Activated T-cell treated with anti-CD3 and anti-CD28 coated beads for 48 hours (primary cell): ENCODE results near the gene BCL3.
A peak's percentile ranks its signal among the peaks of the same experiment; 100 is the strongest.
"Not testable (repeated sequence)": the region's sequence is repeated elsewhere in the genome, so short reads cannot be mapped to it uniquely, and the experiment has no call there.

ENCODE experiments used
- DNase-seq: peaks from one replicate; pipeline ENCODE4 v3.0.0-alpha.2; 2020; ENCODE audit warnings: low read depth

The BCL3 gene

DNA sequence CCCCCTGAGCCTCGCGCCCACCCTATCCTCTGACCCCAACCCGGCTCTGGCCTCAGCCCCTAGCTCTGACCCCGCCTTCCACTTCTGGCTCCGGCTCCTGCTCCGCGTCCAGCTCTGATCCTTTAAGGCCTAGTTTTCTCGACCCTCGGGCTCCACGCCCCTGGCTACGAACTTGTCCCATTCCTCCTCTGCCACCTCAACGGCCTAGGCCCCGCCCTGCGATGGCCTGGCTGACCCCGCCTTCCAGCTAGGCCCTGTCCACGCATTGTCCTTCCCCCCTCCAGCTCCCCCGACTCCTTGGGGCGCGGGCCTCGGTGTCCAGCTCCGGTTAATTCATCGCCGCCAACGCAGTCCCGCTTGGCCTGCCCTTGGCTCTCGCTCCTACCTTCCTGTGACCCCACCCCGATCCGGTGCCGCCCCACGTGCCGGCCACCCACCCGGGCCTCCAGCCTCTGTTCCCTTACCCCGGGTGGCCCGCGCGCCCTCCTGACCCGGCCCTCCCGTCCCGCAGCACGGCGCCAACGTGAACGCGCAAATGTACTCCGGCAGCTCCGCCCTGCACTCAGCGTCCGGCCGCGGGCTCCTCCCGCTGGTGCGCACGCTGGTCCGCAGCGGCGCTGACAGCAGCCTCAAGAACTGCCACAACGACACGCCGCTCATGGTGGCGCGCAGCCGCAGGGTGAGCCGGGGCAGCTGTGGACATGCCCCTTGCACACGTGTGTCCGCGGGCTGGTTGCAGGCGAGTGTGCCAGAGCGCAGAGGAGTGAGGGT, 9.4 kb downstream of the BCL3 start:
- no peak for DNase-seq

DNA sequence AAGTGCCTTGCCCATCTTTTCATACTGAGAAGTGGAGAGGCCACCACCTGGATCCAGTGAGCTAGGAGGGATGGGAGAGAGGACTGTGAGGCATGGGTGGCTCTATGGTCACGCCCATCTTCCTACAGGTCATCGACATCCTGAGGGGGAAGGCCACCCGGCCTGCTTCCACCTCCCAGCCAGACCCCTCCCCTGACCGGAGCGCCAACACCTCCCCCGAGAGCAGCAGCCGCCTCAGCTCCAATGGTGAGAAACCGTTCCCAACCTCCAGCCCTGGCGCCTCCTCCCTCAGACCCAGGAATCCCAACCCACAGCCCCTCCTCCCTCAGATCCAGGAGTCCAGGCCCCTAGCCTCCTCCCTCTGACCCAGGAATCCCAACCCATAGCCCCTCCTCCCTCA, 10.1 kb downstream of the BCL3 start:
- DNase-seq: no peak

DNA sequence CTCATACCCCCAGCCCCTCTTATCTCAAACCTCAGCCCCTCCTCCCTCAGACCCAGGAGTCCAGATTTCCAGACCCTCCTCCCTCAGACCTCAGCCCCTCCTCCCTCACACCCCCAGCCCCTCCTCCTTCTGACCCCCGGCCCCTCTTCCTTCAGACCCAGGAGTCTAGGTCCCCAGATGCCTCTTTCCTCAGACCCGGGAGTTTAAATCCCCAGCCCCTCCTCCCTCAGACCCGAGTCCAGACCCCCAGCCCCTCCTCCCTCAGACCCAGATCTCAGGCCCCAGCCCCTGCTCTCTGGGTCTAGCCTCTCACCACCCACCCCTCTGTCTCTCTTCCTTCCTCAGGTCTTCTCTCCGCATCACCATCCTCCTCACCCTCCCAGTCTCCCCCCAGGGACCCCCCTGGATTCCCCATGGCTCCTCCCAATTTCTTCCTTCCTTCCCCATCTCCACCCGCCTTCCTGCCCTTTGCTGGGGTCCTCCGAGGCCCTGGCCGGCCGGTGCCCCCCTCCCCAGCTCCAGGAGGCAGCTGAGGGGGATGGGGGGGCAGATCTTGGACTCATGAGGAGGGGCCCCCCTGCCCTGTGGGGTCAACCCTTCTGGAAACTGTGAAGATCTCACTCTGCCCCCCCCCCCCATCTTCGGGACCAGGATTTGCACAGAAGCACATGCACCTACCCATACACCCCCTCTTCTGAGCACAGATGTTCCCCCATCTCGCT, 10.7 kb downstream of the BCL3 start:
- DNase-seq: no peak

DNA sequence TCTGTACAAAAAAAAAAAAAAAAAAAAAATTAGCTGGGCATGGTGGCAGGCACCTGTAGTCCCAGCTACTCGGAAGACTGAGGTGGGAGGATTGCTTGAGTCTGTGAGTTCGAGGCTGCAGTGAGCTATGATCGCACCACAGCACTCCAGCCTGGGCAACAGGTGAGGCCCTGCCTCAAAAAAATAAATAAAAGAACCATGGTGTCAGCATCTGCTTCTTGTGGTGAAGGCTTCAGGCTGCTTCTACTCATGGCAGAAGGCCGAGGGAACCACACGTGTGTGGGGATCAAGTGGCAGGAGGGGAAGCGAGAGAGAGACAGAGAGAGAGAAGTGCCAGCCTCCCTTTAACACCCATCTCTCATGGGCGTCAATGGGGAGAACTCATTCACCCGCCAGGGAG, 13.5 kb downstream of the BCL3 start:
- DNase-seq: no peak

DNA sequence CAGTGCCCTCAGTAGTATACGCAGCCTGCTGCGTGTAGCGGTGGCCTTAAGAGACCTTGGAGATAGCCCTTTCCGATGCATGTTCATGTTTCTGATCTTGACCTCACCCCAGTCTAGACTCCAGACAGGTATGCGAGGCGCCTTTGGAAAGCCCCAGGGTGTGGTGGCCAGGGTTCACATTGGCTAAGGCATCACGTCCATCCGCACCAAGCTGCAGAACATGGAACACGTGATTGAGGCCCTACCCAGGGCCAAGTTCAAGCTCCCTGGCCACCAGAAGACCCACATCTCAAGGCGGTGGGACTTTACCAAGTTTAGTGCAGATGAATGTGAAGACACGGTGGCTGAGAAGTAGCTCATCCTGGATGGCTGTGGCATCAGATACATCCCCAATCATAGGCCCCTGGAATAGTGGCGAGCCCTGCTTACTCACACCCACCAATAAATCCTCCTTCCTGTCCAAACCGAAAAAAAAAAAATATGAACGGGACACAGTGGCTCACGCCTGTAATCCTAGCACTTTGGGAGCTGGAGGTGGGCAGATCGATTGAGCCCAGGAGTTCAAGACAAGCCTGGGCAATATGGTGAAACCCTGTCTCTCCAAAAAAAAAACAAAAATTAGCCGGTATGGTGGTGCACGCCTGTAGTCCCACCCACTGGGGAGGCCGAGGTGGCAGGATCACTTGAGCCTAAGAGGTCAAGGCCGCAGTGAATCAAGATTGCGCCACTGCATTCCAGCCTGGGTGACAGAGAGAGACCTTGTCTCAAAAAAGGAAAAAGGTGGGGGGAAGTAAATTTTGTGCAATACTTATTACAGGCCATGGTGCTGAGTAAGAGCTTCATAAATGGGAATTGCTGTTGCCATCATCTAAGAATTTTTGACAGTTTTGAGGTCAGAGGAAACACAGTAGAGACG, 16.8 kb downstream of the BCL3 start:
- DNase-seq: no peak

DNA sequence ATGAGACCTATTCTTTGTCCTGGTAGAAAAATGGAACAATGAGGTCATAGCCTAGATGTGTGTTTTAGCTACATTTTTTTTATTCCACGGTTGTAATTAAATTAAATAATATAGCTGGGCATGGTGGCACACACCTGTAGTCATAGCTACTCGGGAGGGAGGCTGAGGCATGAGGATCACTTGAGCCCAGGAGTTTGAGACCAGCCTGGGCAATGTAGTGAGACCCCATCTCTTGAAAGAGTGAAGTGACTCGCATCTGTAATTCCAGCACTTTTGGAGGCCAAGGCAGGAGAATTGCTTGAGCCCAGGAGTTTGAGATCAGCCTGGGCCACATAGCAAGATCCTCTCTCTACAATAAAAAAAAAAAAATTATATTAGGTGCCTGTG, 17.4 kb downstream of the BCL3 start:
- no peak for DNase-seq

DNA sequence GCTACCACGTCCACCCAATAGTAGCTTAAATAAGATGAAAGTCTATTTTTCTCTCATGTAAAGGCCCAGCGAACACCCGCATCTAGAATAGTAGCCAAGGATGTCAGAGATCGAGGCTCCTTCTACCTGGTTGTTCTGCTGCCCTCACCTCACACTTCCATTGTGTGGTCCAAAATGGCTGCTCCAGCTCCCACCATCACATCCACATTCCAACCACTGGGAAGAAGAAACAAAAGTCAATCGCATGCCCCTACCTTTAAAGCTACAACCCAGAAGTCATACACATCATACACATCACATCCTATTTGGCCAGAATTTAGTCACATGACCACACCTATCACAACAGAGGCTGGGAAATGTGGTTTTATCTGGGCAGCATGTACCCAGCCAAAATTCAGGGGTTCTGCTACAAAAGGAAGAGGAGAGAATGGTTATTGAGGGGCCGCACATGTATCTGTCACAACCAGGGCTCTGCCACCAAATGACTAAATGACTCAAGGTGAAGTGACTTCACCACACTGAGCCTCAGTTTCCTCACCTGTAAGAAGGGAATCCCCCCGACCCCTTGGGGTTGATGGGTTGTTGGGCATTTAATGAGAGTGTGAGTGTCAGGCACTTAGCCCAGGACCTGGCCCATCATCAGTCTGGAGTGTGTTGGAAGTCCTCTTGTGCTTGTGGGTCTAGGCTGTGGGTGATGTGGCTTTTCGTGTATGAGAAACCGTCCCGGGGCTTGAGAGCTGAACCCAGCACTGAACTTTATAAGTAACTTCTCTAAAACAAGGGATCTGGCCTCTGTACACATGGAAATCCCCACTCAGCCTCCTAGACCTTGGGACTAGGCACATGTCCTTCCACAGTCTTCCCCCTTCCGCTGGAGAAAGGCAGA, 19.0 kb downstream of the BCL3 start:
- no peak for DNase-seq

DNA sequence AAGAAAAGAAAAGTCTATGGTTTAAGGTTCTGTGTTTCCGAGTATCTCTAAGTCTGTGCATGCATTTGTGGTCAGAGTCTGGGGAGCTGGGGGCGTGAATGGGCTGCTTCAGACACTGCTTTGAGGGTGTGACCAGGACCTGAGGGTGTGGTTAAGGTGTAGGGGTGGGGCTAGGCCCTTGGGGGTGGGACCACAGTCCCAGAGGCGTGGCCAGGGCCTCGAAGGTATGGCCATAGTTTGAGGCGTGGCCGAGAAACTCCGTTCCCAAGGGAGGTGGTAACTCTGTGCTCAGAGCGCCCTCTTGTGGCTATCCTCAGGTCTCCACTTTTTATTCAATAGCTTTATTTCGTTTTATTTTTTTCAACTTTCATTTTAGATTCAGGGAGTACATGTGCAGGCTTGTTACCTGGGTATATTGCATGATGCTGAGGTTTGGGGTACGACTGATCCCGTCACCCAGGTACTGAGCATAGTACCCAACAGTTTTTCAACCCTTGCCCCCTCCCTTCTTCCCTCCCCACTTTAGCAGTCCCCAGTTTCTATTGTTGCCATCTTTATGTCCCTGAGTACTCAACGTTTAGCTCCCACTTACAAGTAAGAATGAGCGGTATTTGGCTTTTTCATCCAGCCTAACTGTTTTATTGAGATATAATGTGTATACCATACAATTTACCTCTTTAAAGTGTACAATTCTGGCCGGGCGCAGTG, 22.2 kb downstream of the BCL3 start:
- DNase-seq: peak; percentile 97

DNA sequence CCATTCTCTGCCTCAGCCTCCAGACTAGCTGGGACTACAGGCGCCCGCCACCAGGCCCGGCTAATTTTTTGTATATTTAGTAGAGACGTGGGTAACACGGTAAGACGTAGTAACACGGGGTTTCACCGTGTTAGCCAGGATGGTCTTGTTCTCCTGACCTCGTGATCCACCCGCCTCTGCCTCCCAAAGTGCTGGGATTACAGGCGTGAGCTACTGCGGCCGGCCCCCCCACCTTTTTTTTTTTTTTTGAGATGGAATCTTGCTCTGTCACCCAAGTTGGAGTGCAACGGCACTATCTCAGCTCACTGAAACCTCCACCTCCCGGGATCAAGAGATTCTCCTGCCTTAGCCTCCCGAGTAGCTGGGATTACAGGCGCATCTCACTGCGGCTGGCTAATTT, 23.6 kb downstream of the BCL3 start:
- DNase-seq: not testable (repeated sequence)

DNA sequence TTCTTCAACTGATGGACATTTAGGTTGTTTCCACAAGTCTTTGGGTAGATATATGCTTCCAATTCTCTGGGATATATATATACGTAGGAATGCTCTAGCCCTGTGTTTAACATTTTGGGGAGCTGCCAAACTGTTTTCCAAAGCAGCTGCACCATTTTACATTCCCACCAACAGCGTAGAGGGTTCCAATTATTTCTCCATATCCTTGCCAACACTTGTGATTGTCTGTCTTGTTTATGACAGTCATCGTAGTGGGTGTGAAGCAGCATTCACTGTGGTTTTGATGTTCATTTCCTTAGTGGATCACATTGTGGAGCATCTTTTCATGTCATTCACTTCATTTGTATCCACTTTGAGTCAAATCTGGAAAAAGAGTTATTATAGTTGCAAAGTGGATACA, 24.5 kb downstream of the BCL3 start:
- no peak for DNase-seq

DNA sequence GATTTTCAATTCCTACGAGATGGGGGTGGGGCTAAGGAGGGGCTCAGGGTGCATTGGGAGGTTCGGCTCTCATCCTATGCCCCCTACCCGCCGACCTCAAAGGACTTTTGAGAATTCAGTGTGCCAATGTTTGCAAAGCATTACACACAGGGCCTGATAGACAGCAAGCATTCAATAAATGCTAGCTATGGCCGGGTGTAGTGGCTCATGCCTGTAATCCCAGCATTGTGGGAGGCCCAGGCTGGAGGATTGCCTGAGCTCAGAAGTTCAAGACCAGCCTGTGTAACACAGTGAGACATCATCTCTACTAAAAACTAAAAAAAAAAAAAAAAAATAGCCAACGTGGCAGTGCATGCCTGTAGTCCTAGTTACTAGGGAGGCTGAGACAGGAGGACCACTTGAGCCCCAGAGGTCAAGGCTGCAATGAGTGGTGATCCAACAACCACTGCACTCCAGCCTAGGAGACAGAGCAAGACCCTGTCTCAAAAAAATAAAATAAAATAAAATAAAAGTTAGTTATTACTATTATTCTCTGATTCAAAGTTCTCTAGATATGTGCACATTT, 27.2 kb downstream of the BCL3 start:
- no peak for DNase-seq

DNA sequence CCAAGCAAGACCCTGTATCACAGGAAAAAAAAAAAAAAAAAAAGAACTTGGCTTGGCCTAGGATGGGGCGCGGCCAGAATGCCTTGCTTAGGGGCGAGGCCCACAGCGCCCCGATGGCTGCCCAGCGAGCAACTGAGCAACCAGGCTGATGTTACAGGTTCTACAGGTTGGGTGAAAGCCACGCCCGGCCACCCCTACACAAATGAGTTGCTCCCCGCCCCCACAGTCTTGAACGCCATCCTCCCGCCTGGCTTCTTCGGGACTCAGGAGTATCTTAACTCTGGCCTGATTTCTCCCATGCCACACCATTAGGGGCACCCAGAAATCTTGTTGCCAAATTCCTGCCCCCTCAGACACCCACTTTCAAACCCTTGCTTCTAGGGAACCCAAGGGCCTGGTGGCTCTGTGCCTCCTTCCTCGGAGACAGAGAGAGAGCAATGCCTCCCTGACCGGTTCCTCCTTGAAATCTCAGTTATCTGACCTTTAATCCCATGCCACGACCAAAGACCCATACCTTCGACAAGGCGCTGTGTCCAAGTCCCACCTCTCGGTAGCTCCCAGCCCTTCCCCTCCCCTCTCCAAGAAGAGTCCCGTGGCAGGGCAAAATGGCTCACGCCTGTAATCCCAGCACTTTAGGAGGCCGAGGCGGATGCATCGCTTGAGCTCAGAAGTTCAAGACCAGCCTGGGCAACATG, 28.0 kb downstream of the BCL3 start:
- DNase-seq: no peak

DNA sequence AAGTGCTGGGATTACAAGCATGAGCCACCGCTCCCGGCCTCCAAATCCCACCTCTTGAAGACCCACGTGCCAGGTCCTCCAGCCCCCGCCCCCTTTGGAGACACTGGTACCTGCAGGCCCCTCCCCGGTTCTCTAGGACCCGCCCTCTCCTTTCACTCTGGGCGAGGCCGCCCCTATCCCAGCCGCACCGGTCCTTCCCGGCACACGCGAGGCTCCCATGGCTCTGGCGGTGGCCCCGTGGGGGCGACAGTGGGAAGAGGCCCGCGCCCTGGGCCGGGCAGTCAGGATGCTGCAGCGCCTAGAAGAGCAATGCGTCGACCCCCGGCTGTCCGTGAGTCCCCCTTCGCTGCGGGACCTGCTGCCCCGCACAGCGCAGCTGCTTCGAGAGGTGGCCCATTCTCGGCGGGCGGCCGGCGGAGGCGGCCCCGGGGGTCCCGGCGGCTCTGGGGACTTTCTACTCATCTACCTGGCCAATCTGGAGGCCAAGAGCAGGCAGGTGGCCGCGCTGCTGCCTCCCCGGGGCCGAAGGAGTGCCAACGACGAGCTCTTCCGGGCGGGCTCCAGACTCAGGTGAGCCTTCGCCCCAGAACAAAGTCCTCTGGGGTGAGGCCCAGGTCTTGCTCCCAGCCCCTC, 29.3 kb downstream of the BCL3 start, which contains the start of gene CBLC:
CBLC (plus strand) TSS at position 176 of the 633 bp plus-strand sequence; CDS start at position 218, 42 bp downstream.
- no peak for DNase-seq

DNA sequence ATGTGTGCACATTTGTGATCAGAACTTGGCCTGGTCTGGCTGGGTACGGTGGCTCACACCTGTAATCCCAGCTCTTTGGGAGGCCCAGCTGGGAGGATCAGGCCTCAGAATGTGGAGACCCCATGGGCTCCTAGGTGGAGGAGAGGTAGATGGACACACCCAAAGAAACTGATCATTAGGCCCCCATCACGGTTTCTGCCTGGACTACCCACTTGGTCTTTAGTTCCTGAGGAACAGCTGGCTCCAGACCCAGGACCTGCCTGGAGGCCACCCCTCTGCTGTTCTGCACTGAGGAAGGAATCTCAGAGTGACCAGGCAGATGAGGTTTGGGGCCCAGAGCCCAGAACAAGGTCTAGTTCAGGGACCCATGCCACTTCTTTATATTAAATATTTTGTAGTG, 30.6 kb downstream of the BCL3 start:
- no peak for DNase-seq

DNA sequence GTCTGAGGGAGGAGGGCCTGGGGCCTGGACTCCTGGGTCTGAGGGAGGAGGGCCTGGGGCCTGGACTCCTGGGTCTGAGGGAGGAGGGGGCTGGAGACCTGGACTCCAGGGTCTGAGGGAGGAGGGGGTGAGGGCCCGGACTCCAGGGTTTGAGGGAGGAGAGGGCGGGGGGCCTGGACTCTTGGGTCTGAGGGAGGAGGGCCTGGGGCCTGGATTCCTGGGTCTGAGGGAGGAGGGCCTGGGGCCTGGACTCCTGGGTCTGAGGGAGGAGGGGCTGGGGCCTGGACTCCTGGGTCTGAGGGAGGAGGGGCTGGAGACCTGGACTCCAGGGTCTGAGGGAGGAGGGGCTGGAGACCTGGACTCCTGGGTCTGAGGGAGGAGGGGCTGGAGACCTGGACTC, 33.2 kb downstream of the BCL3 start:
- not testable (repeated sequence) for DNase-seq

DNA sequence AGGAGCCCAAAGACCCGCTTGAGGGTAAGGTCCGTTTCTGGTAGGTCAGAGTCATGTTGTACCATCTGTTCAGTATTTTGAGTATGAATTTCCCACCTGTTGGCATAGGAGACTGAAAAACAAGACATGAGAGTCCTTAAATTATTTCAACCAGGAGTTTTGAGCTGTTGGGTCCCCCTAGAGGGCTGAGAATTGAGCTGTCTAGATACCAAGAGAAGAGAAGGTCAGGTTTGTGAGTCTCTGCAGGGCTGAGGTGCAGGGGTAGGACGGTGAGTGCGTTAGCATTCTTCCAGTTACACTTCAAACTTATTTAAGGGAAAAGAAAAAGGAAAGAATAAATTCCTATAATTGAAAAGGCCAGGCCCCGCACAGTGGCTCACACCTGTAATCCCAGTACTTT, 34.2 kb downstream of the BCL3 start:
- no peak for DNase-seq

DNA sequence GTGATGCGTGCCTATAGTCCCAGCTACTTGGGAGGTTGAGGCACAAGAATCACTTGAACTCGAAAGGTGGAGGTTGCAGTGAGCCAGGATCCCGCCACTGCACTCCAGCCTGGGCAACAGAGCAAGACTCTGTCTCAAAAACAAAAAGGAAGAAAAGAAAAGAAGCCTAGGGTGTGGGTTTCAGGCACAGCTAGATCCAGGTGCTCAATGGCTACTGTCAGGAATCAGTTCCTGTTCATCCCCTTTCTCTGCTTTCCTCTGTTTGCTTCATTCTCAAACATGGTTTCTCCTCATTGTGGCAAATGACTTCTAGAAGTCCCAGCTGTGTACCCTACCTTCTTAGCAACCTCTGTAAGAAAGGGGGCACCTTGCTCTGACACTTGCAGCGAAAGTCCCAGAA, 35.0 kb downstream of the BCL3 start:
- no peak for DNase-seq

DNA sequence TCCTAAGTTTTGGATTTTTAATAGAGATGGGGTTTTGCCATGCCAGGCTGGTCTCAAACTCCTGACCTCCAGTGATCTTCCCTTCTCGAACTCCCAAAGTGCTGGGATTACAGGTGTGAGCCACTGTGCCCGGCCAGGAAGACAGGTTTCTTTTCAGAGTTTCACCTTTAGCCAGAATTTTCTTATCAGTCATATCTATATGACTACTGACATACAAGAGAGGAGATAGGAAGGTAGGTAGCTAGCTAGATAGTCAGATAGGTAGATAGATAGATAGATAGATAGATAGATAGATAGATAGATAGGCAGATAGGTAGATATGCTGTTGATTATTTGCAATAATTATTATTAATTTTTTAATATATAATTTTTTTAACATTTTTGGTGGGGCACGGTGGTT, 36.8 kb downstream of the BCL3 start:
- no peak for DNase-seq

DNA sequence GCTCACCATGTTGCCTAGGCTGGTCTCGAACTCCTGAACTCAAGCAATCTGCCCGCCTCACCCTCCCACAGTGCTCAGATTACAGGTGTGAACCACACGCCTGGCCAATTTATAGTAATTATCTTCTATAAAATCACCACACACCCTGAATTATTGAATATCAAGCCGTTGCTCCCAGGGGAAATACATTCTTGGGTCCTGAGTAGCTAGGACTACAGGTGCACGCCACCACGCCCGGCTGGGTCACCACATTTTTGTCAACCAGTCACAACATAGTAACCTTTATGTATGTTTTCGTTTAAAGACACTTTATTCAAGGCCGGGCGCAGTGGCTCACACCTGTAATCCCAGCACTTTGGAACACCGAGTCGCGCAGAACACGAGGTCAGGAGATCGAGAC, 37.5 kb downstream of the BCL3 start:
- no peak for DNase-seq
